NCI-H2196 treated with DMSO at 0.1 percent for 48 hours (cell line): ENCODE measurements around the gene PTCD3.

Experiments
- DNase-seq: peaks from one replicate; lab custom pipeline; 2025; ENCODE audit not compliant: unreplicated experiment; lab: John Stamatoyannopoulos, UW

Gene PTCD3

DNA sequence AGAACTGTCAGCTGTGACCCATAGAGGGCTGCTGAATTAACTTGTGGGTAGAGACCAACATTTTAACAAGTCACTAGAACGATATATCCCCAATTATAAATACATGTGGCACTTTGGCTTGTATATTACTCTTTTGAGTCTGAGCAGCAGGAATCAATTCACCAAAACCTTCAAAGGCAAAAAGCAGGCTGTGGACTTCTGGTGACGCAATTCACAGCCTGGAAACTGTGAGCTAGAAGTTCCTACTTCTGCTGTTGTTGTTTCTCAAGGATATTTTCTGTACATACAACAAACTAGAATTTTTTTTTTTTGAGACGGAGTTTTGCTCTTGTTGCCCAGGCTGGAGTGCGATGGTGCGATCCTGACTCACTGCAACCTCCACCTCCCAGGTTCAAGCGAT is 37.3 kb downstream of the PTCD3 start:
- DNase-seq = no peak

DNA sequence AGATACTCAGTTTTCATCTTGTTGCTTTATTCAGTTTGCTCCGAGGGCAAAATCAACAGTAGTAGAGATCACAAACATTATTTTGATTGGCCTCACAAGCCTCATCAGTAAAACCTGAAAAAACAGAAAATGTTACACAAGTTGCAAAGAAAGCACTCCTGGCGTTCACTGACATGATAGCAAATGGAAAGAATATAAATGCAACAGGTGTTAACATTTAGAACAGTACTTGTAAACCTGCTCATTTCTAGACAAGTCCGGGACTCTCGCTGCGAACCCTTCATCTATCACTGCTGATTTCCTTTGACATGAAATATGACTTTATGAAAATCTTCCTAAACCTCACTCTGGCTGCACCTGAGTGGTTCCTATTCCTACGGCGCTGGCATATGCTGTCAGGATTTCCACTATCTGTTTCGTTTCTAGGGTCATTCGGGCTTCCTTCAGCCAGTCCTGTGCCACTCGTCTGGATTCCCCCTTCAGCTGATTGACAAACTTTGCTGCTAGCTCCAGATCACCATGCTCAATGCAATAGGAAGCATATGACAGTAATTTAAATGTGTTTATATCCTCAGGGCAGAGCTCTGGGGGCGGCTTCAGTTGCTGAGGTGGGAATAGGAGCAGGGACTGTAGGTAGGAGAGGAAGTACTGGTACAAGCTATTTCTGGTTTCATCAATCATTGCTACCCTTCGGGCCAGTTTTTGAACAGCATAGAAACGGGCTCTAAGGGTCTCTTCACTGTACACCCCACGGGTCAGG is 38.1 kb downstream of the PTCD3 start:
- no peak for DNase-seq

DNA sequence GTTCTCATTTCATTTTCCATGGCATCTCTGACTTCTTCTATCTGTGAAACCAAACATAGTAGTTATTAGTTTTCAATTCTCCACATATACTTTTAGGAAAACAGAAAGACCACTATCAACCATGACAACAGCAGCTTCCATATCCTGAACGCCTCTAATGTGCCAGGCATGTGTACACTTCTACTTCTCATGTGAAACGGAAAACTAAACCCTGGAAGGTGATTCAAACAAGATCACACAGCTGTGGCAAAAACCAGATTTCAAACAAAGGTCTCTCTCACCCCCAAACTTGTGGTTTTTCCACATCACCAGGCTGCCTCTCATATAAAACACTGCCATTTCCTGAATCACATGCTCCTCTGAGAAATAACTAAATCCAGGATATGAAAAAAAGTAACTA is 41.8 kb downstream of the PTCD3 start:
- DNase-seq = no peak

DNA sequence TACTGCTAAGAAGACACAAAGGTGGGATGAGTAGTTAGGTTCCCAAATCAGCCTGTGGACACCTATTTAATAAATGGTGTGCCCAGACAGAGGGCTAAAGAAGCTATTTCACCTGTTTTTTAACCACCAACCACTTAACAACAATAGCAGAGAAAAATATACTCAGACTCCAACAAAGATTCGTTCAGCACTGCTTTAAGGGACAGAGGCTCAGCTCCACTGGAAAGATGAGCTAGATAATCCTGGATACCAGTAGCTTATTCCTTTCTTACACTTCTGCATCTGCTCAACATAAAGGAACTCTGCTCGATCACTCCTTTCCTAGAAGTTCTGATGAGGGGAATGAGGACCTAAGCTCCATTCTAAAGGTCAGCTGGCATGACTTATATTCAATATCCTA is 44.5 kb downstream of the PTCD3 start:
- DNase-seq = no peak

DNA sequence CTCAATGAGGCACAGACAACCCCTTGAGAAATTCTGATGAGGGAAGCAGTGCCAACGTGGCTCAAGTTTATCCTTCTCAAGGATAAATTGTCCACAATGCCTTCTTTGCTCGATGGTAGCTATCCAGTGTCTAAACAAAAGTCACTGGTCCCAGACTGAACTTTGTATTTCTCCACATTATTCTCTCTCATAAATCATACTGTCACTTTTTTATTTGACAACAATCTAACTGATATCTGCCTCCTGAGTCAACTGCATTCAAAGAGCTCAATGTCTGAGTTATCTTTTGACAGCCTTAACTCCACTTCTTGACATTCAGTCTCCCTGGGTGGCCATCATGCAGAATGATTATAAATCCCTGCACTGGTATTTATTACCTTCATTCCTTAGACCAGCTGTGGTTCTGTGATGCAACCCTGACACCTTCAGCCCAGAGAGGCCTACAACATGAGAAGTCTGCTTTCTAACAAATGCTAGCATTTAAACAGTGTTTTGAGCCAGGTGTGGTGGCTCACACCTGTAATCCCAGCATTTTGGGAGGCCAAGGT is 51.0 kb downstream of the PTCD3 start:
- DNase-seq = no peak

DNA sequence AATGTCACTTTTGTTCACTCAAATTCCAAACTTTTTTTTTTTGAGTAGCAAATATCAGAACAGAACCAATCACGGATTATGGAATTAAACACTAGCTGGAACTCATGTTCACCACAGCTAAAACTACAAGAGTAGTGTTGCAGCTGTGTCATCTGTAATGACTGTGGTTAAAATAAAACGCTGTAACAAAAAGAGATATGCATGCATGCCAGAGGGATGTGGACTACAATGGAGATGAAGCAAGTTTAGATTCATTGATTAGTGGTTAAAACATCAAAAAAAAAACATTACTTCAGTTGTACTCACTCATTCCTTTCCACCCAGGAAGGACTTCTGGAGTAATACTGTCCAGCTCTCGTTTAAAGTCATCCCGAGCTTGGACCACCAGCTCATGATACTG is 52.3 kb downstream of the PTCD3 start:
- DNase-seq = no peak

DNA sequence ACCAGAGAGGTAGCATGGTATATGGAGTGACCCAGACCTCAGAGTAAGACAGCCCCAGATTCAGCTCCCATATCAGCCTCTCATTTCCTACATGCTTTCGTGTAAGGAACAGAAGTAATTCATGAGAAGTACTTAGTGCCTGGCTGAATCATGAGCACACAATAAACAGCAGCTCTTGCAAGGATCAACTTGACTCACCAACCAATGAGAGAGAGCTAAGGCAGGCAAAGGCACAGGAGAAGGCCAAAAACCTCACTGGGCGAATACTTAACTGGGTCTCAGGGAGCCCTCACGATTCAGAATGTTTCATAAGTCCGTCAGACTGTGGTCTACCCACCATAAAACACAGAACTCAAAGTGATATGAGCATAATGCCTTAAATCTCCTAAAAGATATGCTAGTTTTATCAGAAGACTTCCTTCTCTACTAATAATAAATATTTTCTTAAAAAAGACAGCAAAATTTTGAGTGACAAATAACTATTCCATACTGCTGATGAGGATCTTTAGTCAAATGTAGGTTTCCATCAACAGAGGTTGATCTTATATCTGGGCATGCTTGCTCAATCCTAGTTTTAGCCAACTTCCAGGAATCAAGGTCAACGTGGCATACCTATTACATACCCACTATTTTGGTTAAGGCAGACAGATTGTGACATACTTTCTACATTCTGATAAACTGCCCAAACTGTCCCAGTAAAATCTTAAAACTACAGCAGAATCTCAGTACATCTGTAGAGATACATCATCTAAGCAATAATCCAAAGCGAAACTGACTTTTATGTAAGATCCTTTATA is 54.3 kb downstream of the PTCD3 start:
- DNase-seq = no peak

DNA sequence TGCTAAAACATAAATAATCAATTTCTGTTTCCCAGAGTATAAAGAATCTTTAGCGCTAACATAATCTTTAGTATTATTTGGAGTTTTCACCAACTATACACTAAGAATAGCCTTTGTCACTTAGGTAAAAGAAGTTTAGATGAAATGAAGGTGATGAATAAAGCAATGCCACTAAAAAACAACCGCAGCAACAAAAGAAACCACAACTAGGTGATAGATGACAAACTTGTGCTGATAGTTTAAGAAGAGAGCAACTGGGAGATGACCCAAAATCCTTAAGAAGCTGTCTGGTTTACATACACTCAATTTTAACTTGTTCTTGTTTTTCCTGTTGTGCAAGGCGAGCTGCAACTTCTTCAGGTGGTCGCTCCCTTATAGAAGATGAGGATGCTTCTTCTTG is 64.4 kb downstream of the PTCD3 start:
- DNase-seq = no peak

DNA sequence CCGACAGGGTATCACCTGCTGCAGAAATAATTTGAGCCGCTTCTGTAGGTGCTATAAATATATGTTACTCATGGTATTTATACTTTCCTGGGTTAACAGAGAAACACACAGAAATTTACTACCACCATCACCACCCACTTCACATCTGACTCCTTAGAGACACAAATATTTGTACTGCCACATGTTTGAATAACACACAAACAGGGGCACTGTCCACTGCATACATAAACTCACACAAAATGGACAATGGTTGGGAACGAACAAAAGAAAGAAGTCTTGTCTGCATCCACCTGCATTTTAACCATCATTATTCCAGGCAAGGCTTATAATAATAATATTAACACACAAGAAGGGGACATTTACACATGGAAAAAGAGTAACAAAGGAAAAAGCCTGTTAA is 65.3 kb downstream of the PTCD3 start:
- DNase-seq = no peak

DNA sequence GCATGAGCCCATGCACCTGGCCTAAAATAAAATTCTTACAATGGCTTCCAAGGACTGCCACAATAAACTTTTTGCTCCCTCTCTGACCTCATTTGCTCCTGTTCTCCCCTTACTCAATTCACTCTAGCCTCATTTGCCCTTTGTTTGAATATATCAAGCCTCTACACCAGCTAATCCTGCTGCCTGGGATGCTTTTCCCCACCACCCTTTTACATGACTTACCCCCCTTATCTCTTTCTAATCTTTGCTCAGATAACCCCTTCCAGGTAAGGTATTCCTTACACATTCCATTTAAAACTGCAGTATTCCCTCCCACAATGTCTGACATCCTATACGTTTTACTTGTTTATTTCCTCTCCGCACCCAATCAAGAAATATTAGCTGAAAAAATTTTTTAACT is 66.6 kb downstream of the PTCD3 start:
- no peak for DNase-seq

DNA sequence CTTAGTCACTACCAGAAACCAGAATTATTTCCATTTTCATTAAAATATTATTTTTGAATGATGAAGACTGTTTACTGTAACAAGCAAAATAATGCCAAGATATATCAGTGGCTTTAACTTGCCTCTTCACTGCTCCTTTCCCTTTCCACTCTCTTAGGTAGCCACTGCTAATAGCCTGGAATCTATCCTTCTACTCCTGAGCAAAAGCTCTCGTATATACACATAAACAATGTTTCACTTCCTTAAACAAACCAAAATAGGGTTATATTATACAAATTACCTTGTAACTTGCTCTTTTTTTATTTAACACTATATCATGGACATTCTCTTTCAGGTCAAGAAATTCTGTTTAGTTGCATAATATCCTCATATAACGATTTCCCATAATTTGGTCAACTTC is 68.4 kb downstream of the PTCD3 start:
- no peak for DNase-seq

DNA sequence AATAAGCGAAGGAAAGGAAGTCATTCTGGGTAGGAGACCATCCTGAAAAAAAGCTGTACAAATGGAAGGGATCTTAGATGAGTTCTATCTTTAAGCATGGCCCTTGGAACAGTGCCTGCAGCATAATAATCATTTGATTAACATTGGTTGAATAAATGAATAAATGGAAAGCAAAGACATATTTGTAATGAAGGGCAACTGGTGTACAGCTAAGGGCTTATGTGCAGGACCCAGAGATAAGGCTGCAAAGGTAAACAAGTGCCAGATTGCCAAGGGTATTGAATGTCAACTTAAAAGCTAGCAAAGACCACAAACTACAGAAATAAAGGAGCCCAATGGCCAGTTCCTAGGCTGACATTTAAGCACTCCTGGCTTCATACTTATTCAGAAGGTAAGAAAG is 69.8 kb downstream of the PTCD3 start:
- no peak for DNase-seq

DNA sequence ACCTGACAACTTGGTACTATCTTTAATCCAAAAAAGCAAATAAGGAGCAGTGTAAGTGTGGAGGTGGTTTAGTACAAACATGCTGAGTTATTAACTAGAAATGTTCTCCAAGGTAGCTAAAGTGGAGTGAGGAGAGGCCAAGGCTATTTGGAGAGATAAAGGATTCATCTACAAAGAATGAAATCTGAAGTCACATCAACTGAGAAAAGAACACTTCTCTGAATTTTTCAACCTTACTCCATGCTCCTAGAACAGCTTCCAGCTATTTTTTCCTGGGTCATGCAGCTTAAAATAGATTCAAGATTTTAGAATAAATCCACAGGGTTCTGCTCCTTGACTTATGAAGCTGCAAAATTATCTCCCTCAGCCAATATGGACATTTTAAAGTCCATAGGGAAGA is 70.6 kb downstream of the PTCD3 start:
- DNase-seq = no peak

DNA sequence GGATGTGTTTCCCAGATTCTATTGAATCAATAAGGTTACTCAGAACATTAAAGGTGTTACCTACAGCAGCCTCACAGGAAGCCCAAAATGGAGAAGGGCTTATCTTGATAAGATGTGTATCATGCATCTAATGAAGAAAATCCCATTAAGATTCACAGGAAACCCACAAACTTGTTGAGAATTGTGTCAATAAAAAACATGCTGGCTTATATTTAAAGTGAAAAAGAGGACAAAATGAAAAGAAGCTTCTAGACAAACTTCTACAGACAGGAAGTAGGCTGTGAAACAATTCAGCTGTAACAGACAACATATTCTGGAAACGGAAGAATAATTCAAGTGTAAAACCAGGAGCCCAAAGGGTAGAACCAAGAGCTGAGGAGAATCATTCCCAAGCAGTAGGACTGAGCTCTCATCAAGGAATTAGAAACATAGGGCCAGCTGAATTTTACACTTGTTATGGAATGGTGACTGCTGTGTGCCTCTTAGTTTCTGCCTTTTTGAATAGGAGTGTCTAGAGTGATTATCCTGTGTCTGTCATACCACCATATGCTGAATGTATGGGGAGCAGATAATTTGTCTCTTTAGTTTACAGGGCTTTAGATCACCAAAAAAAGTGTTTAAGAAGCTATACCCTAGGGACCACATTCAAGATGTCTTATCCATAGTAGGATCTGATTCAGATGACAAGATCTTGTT is 79.6 kb downstream of the PTCD3 start:
- no peak for DNase-seq

DNA sequence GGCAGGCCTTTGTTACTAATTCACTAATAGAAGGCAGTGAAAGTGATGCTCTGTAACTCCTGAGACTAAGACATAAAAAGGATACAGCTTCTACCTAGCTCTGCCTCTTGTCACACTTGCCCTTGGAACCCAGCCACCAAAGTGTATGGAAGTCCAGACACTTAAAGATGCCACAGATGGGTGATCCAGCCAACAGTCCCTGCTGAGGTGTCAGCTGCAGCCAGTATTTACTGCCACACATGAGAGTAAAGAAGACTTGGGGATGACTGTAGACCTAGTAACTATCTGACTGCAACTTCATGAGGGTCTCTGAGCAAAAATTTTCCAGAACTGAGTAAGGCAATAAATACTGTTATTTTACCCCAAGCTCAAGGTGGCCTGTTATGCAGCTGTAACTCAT is 80.4 kb downstream of the PTCD3 start:
- no peak for DNase-seq

DNA sequence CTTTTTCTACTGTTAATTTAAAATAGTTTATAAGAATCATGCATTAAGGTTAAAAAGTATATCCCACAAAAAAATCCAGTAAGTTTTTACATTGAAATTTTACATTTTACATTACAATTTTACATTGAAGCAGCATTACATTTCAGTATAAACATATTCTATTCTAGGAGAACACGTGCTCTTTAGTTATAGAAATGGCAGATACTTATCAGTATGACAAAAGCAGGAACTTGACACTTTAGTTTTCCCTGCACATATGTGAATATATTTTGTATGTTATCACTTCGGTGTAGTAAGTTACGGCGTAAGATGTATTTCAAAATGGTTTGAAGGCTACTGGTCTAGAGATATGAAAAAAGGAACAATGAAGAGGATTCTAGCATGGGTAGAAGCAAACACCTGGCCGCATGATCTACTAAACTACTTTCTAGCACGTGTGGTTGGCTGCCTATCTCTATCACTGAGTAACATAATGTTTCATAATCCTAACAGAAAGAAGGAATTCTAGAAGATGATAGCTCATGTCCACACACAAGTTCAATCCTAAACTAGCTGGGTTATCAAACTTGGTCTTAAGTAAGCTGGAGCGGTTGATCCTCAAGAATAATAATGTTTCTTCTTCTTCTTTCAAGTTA is 83.9 kb downstream of the PTCD3 start:
- DNase-seq = no peak
